Fibroblast of skin of scalp (primary cell): ENCODE results near the gene PDE11A.
"Not testable (repeated sequence)": the region's sequence is repeated elsewhere in the genome, so short reads cannot be mapped to it uniquely, and the experiment has no call there.

Experiments
- DNase-seq: peaks from one replicate; pipeline ENCODE4 v3.0.0-alpha.2; 2013

Gene PDE11A

DNA sequence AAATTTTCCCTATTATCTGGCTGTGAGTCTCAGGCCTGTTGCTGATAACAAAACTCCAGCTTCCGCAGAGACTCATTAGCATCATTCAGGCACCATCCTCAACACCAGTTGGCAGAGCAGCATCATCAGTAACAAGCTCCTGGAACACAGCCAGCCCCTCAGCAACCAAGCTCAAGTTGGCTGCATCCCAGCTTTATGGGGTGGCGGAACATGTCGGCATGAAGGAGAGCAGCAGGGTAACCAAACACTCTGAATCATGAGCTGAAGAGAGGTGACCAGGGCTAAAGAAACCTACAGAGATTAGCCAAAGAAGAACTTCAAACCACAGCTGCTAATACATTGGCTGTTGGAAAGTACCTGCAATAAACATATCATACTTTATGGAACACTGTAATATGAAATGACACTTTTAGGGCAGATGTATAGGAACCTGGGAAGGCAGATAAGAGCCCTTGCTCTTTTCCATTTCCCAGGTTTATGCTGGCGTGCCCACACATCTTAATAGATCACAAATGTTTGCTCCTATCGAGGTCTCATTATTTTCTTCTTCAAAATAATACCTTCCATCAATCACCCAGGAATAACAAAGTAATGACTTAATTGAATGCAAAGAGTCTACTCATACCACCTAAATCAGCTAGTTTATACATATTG lies 63.8 kb downstream of the PDE11A start:
- DNase-seq, result peak; percentile 60

DNA sequence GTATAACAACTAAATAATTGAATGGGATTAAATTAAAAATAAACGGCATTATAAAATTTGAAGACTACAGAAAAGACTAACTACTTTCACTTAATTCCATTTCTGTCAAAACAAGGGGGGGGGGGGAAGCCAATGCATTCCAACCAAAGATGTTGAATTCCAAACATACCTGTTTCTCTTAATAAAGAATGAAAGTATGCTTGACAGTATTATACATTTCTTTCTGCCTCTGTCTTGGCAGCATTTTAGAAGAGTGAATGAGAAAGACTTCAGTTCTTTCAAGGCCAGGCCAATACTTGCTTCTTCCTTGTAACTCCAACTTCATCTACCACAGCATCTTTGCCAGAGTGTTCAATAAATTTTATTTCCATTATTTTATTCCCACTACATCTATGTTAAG lies 65.9 kb downstream of the PDE11A start:
- peak; percentile 3 for DNase-seq

DNA sequence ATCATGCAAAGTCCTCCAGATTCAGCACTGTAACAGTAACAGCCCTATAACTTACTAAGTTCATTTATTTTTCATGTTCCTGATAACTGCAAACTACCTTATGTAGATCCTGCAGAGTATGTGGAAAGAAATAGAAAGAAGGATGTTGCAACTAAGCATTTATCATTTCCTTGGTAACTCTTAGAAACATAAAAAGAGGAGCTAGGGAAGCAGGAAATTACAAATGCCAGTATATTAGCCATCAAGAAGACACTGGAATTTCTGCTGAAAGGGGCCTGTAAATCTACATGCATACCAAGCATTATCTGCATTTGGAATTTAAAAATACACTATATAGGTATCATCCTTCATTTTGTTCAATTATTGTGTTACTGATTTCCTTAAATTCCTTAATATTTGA lies 66.8 kb downstream of the PDE11A start:
- peak; percentile 6 for DNase-seq

DNA sequence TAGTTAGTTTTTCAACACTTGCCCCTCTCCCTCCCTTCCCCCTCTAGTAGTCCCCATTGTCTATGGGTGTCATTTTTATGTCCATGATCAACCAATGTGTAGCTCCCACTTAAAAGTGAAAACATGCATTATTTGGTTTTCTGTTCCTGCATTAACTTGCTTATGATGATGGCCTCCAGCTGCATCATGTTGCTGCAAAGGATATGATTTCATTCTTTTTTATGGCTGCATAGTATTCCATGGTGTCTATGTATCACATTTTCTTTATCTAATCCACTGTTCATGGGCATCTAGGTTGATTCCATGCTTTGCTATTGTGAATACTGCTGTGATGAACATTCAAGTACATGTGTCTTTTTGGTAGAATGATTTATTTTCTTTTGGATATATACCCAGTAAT lies 70.5 kb downstream of the PDE11A start:
- no peak for DNase-seq

DNA sequence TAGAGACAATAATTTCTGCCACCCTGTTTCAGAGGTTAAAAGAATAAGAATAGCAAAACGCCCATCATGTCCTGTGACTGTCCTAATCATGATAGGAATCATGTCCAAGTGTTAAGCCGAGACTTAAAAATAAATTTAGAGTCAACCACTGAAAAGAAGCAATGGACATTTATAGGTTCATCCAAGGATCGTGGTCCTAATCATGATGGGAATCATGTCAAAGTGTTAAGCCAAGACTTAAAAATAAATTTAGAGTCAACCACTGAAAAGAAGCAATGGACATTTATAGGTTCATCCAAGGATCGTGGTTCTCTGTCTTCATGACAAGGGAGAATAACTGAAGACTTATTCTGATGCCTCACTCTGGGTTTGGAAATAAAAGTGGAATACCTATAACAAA lies 73.6 kb downstream of the PDE11A start:
- DNase-seq, result no peak

DNA sequence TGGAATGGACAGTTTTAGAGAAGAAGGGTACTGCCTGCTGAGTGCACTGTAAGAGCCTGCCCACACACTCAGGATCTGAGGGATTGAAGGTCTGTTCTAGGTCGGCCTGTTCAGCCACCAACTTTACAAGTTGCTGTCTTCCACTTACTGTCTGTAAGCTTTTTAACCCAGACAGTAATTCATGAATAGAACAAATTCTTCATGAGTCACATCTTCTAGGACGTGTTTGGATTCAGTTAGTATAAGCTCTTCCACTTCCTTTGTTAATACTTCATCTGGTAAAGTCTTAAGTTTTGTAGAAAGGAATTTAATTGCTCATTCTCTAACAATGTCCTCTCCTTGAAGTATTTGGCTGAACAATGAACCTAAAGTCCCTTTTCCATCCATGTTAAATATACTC lies 74.6 kb downstream of the PDE11A start:
- DNase-seq, result peak; percentile 70

DNA sequence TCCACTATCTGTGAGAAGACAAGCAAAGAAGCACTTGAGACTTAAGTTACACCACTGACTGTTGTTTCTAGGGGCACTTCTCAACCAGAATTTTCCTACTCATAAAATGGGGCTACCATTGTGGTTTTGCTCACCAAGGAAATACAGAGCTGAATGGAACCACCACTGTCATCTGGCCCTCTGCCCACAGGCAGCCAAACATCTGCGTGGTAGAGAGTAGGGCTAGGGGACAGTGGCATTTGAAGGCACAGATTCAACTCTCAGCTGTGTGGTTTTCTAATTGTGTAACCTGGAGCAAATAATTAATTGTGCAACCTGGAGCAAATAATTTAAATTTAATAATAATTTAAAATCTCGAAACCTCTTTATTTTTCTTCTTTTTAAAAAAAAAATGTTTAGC lies 79.6 kb downstream of the PDE11A start:
- DNase-seq, result no peak

DNA sequence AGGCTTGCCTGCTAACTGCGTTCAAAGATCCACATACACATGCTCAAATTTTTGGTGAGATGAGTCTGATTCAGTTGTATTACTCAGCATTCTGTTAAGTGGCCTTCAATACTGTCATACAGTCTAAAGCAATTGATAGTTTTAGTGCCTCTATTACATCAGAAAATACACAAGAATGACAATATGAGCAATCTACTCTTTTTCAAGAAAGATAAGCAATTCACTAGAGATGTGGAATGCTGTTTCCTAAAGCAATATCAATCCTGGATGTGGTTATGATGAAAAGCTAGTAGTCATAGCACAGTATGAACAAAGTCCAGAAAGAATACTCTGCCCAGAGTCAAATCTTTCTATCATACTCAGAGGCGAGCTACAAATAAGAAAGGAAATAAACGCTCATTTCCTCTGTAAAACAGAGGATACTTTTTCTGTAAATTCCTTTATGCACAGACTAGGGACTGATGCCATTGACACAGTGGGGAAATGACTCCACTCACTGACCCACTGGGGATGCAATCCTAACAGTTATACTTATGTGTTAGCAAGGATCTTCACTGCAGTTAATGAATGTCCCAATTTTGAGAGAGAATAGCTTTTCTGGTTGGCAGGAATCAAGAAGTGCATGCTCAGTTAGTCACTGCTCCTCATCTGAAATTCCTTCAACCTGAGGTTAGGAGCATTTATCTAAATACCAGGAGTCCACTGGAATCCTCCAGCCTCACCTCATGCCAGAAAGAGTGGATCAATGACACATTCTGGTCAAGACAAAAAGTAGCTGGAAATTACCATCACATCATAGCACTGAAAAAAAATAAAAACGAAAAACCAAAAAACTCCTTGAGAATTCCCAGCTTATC lies 83.3 kb downstream of the PDE11A start:
- DNase-seq, result peak; percentile 25

DNA sequence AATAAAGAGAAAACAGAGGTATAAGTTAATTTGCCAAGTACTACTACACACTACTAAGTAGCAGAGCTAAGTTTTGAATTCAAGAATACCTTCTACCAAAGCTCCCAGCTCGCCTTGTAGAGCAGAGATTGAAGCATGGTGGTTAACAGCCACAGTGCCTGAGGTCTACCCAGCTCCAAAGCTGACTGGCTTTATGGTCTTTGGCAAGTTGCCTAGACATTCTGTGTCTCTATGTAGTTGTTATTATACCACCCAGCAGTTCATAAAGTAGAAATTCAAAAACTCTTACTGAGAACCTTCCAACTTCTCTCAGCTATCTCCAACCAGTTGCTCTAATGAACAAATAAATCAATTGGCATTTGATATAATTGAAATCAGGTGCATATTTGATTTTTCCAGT lies 87.8 kb downstream of the PDE11A start:
- peak; percentile 64 for DNase-seq

DNA sequence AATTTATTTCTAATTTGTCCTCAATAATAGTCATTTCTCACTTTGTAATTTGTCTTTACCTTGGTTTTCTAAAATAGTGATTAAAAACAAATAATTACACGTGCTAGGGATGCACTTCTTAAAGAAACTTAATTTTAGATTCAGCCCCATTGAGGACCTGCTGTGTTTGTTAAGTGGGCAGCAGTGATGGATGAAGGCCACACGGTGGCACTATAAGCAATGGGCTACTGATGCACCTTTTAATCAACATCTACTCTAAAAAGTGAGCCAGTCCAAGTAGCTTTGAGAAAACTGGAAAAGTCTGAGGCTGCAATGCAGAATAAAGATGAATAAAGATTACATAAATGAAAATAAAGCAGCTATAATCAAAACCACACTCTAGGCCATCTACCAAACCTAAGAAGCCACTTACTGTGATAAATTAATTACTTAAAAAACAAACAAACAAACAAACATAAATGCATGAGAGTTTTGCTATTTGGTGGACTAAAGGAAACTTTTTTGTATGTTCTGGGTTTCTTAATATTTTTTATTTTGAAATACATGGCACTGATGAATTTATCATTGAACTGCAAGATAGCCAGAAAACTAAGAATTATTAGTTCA lies 89.3 kb downstream of the PDE11A start:
- DNase-seq, result peak; percentile 49

DNA sequence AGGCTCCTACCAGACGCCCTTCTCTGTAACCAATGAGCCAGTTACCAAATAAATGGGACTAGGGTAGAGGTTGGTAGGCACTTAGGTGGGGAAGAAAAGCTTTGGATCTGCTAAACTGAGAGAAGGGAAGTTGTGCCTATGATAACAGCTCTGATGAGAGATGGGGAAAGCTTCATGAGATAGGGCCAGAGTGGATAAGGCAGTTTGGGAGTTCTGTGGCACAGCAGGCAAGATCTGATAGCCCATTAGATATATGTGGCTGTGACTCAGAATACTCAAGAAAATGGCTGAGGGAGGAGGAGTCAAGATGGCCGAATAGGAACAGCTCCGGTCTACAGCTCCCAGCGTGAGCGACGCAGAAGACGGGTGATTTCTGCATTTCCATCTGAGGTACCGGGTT lies 99.8 kb downstream of the PDE11A start:
- no peak for DNase-seq

DNA sequence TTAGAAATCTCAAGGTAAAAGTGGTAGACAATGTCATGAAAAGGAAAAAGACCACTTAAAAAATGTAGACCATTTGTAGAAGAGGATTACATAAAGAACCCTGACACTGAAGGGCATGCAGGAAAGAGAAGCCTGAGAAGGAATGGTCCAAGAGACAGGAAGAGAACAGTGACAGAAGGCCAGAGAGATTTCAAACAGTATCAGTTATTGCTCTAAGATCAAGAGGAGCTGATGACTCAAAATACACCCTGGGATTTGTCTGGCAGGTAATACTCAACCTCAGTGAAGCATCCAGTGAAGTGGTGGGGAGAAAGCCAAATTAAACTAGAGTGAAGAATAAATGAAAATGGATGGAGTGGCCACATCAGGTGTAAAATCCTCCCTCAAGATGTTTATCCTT lies 100.5 kb downstream of the PDE11A start:
- DNase-seq, result no peak

DNA sequence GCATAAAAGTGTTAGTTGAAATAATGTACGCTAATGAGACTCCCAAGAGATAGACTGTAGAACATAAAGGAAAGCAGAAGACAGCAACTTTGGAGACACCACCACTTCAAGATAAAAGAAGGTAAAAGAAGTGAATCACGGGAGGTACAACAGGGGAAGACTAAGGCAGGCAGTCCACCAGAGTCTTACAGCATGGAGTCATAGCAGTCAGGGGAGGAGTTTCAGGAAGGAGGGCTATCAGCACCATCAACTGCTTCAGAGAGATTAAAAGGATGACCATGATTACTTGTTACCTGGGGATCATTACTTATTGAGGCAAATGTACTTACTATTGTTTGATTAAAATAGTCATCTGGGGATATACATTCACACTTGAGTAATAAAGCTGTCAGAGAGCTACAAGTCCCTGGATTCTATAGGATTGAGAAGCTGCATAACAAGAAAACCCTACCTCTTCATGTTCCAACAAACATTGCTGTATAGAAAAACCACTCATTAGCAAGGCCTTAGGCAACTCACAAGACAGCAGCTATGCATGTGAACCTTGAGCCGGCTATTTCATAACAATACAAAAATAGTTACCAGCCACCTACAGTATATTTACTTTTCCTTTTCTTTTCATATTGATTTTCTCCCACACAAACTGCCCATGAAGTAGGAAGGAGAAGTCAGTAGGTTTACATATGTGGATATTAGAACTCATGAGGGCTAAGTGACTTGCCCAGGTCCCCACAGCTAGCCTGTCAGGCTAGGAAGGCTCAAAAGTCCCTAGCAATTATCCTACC lies 101.7 kb downstream of the PDE11A start:
- no peak for DNase-seq

DNA sequence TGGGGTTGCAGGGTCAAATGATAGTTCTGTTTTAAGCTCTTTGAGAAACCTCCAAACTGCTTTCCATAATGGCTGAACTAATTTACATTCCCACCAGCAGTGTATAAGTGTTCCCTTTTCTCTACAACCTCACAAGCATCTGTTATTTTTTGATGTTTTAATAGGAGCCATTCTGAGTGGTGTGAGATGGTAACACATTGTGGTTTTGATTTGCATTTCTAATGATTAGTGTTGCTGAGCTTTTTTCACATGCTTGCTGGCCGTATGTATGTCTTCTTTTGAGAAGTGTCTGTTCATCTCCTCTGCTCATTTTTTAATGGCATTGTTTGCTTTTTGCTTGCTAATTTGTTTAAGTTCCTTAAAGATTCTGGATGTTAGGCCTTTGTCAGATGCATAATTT lies 107.7 kb downstream of the PDE11A start:
- DNase-seq, result no peak

DNA sequence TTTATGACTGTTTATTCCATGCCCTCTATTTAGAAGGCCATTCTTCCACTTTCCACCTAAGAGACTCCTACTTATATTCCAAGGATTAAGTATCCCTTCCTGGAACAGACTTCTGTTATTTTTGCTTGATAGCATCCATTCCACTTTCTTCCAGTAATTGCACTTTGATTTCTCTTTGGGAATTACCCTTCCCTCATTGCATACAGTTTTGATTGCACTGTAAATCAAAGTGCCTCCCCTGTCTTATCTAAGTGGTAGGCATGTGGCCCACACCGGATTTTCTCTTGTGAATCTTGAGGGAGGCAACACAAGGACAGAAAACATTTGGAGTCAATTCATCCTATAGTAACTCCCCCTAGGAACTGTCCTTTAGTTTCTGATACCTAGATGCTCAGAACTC lies 120.4 kb downstream of the PDE11A start:
- no peak for DNase-seq

DNA sequence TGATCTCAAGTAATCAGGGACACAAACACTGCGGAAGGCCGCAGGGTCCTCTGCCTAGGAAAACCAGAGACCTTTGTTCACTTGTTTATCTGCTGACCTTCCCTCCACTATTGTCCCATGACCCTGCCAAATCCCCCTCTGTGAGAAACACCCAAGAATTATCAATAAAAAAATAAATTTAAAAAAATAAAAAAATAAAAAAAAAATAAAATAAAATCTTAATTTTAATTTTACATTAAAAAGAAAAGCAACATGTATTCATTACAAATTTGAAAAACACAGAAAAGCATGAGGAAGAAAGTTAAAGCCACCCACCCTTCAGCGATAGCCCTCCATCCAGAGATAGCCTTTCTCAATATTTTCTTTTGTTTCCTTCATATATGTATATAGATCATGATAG lies 125.0 kb downstream of the PDE11A start:
- DNase-seq, result not testable (repeated sequence)

DNA sequence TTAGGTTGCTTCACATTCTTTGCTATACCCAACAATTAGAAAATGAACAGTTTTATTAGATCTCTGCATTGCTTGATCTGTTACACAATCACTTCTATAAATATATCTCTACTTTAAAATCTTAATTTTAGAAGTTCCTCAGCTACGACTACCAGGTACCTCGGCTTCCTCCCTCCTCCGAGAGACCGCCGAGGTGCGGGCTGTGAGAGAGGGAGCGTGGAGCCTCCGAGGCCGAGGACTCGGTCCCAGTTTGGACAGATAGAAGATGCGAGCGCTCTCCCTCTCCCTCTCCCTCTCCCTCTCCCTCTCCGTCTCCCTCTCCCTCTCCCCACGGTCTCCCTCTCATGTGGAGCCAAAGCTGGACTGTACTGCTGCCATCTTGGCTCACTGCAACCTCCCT lies 128.0 kb downstream of the PDE11A start:
- DNase-seq, result not testable (repeated sequence)

DNA sequence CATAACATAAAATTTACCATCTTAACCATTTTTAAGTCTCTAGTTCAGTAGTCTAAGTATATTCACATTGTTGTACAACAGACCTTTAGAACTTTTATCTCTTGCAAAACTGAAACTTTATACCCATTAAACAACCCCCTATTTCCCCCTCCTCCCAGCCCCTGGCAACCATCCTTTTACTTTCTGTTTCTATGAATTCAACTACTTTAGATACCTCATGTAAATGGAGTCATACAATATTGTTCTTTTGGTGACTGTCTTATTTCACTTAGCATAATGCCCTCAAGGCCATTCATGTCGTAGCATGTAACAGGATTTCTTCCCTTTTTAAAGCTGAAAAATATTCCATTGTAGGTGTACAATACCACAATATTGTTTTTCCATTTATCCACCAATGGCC lies 129.8 kb downstream of the PDE11A start:
- DNase-seq, result no peak

DNA sequence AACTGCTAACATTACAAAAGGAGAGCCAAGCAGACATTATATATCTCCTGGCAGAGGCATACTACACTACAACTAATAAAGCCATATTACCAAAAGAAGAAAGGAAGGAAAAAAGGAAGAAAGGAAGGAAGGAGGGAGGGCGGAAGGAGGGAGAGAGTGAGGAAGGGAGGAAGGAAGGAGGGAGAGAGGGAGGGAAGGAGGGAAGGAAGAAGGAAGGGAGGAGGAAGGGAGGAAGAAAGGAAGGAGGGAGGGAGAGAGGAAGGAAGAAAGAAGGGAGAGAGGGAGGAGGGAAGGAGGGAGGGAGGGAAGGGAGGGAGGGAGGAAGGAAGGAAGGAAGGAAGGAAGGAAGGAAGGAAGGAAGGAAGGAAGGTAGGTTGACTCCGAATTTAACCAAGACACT lies 133.4 kb downstream of the PDE11A start:
- no peak for DNase-seq

DNA sequence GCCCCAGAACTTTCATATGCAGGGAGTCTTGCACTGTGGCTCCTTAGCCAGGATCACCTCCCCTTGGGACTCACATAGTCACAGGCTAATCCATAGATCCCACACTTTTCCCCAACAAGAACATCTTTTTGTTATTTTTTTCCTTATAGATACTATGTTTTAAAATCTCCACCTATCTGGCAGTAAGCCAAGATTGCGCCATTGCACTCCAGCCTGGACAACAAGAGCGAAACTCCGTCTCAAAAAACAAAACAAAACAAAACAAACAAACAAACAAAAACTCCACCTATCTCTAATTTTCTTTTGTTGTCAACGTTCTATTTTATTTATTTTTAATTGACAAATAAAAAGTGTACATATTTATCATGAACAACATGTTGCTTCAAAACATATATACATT lies 141.7 kb downstream of the PDE11A start:
- DNase-seq, result no peak

DNA sequence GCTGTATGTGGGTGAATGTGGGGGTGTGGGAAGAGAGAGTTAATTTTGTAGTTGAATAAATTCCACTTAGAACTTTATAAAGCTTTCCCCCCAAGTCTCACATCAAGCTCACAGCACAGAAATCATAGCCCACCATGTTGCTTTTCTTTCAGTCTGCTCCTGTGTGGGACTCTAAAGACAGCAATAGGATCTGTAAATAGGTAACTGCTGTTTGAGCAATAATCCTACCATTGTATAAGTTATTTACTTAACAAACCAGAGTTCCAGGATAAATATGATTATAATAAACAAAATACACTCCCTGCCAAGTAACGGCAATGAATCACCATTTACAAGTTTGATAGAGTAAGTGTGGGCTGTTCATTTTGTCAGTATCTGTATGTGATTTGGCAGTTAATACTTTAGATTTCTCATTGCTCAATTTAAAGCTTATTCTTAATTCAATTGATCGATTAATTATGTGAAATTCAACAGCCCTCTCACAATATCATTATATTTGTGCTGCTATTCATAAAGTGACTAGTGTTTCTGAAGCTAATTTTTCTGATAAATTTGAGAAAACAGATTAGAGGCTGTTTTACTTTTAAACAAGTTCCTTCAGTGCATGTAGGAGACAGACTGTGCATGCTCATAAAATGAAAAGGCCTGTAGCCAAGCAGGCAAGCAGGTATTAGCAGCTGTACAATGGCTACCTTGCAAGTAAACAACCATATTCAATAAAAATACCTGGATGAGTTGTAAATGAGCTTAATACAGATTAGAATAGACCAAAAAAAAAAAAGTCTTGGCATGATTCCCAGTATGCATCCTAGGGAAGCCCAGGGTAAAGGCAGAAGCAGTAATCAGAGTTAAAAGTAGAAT lies 142.7 kb downstream of the PDE11A start:
- DNase-seq, result no peak

DNA sequence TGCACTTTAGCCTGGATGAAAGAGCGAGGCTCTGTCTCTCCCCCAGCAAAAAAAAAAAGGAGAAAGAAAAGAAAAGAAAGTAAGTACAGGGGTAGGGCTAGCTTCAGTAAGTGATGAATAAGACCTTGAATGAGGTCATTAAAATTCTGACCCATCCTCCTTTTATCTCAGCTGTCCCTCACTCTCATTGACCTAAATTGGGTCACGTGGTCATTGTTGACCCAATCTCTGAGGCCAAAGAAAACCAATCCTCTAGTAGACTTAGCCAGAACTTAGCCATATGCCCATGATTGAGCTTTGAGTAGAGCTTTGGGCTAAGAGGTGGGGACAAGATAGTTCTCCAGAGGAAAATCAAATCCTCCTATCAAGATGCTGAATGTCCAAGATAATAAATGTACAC lies 149.3 kb downstream of the PDE11A start:
- DNase-seq, result no peak
